Gastrocnemius medialis (tissue), 4 donors: ENCODE measurements around the gene DNM1. TPM values are rescaled to one million over a fixed set of nuclear protein-coding genes. Genes with fewer than 3 reads are reported as not detected.

Experiments used
- ATAC-seq, 2 donors: fragments of 150-250 bp; one replicate each; pipeline ENCODE4 v1.9.1; 2016
- DNase-seq, 2 donors: peaks; one replicate each; pipeline ENCODE4 v3.0.0-alpha.2; 2019
- H3K27ac ChIP-seq, 4 donors: fragments of 200-600 bp; sonication (generic); 1 replicate in 1 of 4; 2 replicates in 3 of 4; pipeline ENCODE4 v1.5.1; 2016 to 2018; ENCODE audit warnings: mild to moderate bottlenecking in 2 of 4, moderate library complexity in 1 of 4
- H3K27me3 ChIP-seq, 3 donors: fragments of 200-600 bp; sonication (generic) in 2 of 3; 1 replicate in 1 of 3; 2 replicates in 2 of 3; pipeline versions ENCODE4 v1.5.1 to v1.6.0; 2016 to 2019; ENCODE audit warnings: mild to moderate bottlenecking in 1 of 3, moderate library complexity in 1 of 3
- H3K36me3 ChIP-seq, 2 donors: fragments of 200-600 bp; sonication (generic) in 1 of 2; one replicate each; pipeline ENCODE4 v1.5.1; 2017 to 2018
- H3K4me1 ChIP-seq, 2 donors: fragments of 200-600 bp; sonication (generic) in 1 of 2; one replicate each; pipeline ENCODE4 v1.5.1; 2016 to 2017; ENCODE audit warnings: mild to moderate bottlenecking in 2 of 2
- H3K4me3 ChIP-seq, 4 donors: fragments of 200-600 bp; sonication (generic) in 3 of 4; 1 replicate in 1 of 4; 2 replicates in 3 of 4; pipeline ENCODE4 v1.5.1; 2016 to 2019; ENCODE audit warnings: mild to moderate bottlenecking in 2 of 4
- H3K9me3 ChIP-seq, 3 donors: fragments of 200-600 bp; sonication (generic) in 2 of 3; 1 replicate in 1 of 3; 2 replicates in 2 of 3; pipeline ENCODE4 v1.5.1; 2016 to 2019
- CTCF ChIP-seq, 5 experiments: fragments of 450-650 bp in 3 of 5; fragments of 200-600 bp in 2 of 5; sonication (generic) in 2 of 5; IDR thresholded peaks in 4 of 5; conservative IDR thresholded peaks in 1 of 5; 1 replicate in 4 of 5; 2 replicates in 1 of 5; pipeline ENCODE4 v1.5.1; 2016 to 2019; ENCODE audit warnings: antibody characterized with exemption in 5 of 5, mild to moderate bottlenecking in 3 of 5, moderate library complexity in 3 of 5
- POLR2A ChIP-seq, 2 donors: fragments of 450-650 bp; IDR thresholded peaks; one replicate each; pipeline ENCODE4 v1.6.1; 2017; ENCODE audit warnings: antibody characterized with exemption in 2 of 2, mild to moderate bottlenecking in 2 of 2, moderate library complexity in 2 of 2
- in situ Hi-C, 4 donors: fragments of 200-750 bp; cut with MboI; loops; one replicate each; pipeline versions ENCODE4 v1.15.0 to v1.8.0; 2017; ENCODE audit warnings: low sequenced_read_pairs in 4 of 4
- intact Hi-C: fragments of 100-400 bp; cut with DNase I; formaldehyde crosslinking; loops from one replicate; pipeline ENCODE4 v1.15.1; 2023; ENCODE audit warnings: low total_unique reads
- total RNA-seq, 4 donors: library from RNA; depleted of rRNA; stranded (reverse); fragments of >200 nt; gene quantifications; one replicate each; pipeline versions ENCODE4 v1.1.0 to v1.2.3, GENCODE V29; 2016

Gene DNM1
- total RNA-seq, 4 donors from 2014 or later, result 1.8 to 3.8 (median 2.0) TPM

- Histone ChIP-seq H3K36me3 (no peaks in the 10 kb centered on the region), H3K4me3 (no peak overlapping the region), H3K4me1 (peaks cover 7 to 9% of the 10 kb centered on the region in 2 donors), H3K27me3 (peaks cover 8 to 15% (median 14%) of the 10 kb centered on the region in 3 donors), H3K27ac (no peak overlapping the region), H3K9me3 (no peaks in the 10 kb centered on the region)
- TF ChIP-seq POLR2A (IDR thresholded peaks at IDR 0.05) (no peak), CTCF (IDR thresholded peaks at IDR 0.05 in 4 of 5, conservative IDR thresholded peaks at IDR 0.05 in 1 of 5) (no peak)
- intact Hi-C loops (no loop called here), in situ Hi-C loops (no loop called here)
- ATAC-seq (no peak), DNase-seq (no peak)
Measured at GRCh38 chr9:128205296-128205944, 2.2 kb downstream of the DNM1 start.

- ATAC-seq, result no peak
- peaks cover 7 to 9% of the 10 kb centered on the region in 2 donors for H3K4me1 ChIP-seq
- DNase-seq, result no peak
- no peak for TF ChIP-seq POLR2A (IDR thresholded peaks at IDR 0.05)
- TF ChIP-seq CTCF (IDR thresholded peaks at IDR 0.05 in 4 of 5, conservative IDR thresholded peaks at IDR 0.05 in 1 of 5), result no peak
- H3K27ac ChIP-seq, result no peak overlapping the region
- no peak overlapping the region for H3K4me3 ChIP-seq
- intact Hi-C loops (no loop called here), in situ Hi-C loops (no loop called here)
- no peaks in the 10 kb centered on the region for H3K36me3 ChIP-seq
- H3K9me3 ChIP-seq, result no peaks in the 10 kb centered on the region
- peaks cover 8 to 15% (median 14%) of the 10 kb centered on the region in 3 donors for H3K27me3 ChIP-seq
Measured at GRCh38 chr9:128206484-128206883, 3.3 kb downstream of the DNM1 start.

GRCh38 chr9:128206916-128207910 lies 4.0 kb downstream of the DNM1 start:
- H3K36me3 ChIP-seq, result no peaks in the 10 kb centered on the region
- H3K4me1 ChIP-seq, result peaks cover 7 to 9% of the 10 kb centered on the region in 2 donors
- TF ChIP-seq CTCF (IDR thresholded peaks at IDR 0.05 in 4 of 5, conservative IDR thresholded peaks at IDR 0.05 in 1 of 5) (no peak), POLR2A (IDR thresholded peaks at IDR 0.05) (no peak)
- ATAC-seq, result no peak
- no peak overlapping the region for H3K27ac ChIP-seq
- intact Hi-C loops, result no loop called here
- DNase-seq, result no peak
- no peaks in the 10 kb centered on the region for H3K9me3 ChIP-seq
- no peak overlapping the region for H3K4me3 ChIP-seq
- peaks cover 8 to 15% (median 14%) of the 10 kb centered on the region in 3 donors for H3K27me3 ChIP-seq
- in situ Hi-C loops, result no loop called here

- no peak for ATAC-seq
- DNase-seq, result no peak
- peaks cover 8 to 15% (median 14%) of the 10 kb centered on the region in 3 donors for H3K27me3 ChIP-seq
- no peaks in the 10 kb centered on the region for H3K9me3 ChIP-seq
- H3K4me1 ChIP-seq, result peaks cover 7 to 9% of the 10 kb centered on the region in 2 donors
- no peak overlapping the region for H3K27ac ChIP-seq
- intact Hi-C loops, result no loop called here
- no peaks in the 10 kb centered on the region for H3K36me3 ChIP-seq
- H3K4me3 ChIP-seq, result no peak overlapping the region
- in situ Hi-C loops, result no loop called here
- TF ChIP-seq CTCF (IDR thresholded peaks at IDR 0.05 in 4 of 5, conservative IDR thresholded peaks at IDR 0.05 in 1 of 5) (no peak), POLR2A (IDR thresholded peaks at IDR 0.05) (no peak)
Measured at GRCh38 chr9:128208386-128208785, 5.2 kb downstream of the DNM1 start.
